HG03066 (cell line): ENCODE results near the gene NCK1.
"Not testable (repeated sequence)": the region's sequence is repeated elsewhere in the genome, so short reads cannot be mapped to it uniquely, and the experiment has no call there.

Experiments used
- ATAC-seq: cut with Tn5 transposase; IDR thresholded peaks from one replicate; pipeline ENCODE4 v1.9.1; 2021; ENCODE audit warnings: low read depth; ENCODE audit not compliant: unreplicated experiment

NCK1 gene

DNA sequence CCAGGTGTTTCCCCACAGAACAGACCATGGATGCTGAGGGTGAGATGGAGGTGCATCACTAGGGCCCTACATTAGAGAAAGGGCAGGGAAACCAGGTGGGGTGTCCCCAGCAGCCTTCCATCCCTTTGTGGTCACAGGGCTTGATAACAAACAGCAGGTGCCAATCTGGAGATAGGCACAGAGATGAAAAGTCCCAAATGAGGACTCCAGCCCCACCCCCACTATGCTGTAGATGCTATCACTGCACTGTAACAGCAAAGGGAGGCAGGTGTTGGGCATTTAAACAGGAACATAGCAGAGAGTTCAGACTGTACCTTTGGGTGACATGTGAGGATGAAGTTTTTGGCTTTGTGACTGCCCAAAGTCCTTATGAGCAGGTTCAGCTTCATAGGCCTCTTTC, 117.2 kb downstream of the NCK1 start:
- no peak for ATAC-seq

DNA sequence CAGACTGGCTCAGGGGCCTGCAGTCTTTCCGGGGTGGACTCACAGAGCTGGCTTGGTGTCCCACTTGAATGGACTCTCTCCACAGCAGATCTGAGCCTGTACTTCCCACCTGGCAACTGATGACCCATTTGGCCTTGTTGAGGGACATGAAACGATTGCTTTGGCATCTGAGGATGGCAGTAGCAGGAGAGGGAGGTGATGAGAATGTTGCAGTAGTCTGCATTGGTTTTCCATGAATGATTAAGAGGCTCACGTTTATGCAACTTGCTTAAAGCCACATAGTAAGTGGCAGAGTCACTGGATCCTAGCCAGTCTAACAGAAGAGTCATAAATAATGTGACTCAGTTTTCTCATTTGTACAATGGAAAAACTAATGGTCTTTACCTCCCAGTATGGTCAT, 117.7 kb downstream of the NCK1 start:
- ATAC-seq = no peak

DNA sequence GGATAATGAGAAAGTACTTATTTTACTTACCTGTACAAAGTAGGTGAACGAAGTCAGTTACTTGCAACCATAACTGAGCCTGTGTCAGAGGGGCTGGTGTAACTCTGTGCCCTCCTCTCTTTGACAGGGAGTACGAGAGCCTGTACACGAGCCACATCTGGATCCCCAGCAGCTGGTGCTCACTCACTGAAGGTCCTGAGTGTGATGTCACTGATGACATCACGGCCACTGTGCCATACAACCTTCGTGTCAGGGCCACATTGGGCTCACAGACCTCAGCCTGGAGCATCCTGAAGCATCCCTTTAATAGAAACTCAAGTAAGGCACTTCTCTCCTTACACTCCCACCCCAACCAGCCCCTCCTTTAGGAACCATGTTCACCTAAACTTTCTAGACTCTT, 120.0 kb downstream of the NCK1 start:
- ATAC-seq = no peak

DNA sequence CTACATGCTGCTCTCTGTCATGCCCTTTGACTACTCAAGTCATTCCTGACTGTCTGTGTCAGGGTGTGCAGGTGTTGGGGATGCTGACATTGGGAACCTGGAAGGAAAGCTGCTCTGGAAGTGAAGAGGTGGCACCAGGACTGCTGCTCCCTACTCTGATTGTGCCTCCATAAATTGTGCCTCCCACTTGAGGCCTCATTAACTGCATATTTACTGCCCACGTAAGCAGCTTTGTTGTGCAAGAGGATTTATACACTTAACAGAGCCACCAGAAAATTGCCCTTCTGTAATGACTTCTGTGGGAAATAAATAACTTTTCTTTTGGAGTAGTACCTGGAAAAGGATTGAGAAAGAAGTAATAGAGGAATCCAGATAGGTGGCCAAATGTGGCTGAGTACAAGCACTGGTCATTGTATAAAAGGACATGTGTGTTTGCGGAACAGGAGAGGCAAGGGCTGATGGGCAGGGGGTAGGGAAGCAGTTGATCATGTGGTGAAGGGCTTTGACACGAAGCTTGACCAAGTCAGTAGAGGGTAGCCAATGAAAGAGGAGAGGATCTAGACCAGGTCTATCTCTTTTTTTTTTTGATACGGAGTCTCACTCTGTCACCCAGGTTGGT, 120.6 kb downstream of the NCK1 start:
- ATAC-seq = no peak

DNA sequence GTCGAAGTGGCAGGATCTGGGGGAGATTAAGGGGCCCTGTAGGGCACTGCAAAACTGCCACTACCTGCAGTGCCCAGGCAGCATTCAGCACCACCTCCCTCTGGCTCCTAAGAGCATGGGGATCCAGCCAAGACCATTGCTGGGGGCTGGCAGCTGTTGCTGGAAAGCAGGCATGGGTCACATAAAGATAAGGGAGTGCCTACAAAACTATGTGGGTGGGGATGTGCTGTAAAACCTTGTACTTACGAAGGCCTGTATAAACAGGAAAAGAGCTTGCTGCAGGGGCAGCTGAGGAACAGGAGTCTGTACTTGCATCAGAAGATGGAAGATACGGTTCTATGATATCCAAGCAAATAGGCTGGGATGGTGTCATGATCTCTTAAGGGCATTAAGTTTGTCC, 122.8 kb downstream of the NCK1 start:
- no peak for ATAC-seq

DNA sequence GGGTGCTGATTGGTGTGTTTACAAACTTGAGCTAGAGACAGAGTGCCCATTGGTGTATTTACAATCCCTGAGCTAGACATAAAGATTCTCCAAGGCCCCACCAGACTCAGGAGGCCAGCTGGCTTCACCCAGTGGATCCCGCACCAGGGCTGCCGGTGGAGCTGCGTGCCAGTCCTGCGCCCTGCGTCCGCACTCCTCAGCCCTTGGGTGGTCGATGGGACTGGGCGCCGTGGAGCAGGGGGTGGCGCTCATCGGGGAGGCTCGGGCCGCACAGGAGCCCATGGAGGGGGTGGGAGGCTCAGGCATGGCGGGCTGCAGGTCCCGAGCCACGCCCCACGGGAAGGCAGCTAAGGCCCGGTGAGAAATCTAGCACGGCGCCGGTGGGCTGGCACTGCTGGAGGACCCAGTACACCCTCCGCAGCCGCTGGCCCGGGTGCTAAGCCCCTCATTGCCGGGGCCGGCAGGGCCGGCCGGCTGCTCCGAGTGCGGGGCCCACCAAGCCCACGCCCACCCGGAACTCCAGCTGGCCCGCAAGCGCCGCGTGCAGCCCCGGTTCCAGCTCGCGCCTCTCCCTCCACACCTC, 125.5 kb downstream of the NCK1 start:
- ATAC-seq = not testable (repeated sequence)

DNA sequence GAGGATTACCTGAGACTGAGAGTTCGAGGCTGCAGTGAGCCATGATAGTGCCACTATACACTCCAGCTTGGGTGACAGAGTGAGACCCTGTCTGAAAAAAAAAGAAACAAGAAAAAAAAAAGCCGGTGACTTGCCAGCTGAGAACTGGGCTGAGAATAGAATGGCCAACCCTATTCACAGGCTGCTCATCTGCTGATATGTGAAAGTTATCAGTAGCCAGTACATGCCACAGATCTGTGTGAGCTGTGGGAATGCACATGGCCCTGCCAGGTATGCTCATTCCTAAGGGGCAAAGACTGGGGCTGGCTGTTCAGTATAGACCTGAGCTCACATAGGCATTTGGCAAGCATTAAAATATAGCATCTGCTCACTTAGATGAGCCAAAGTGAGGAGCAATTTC, 126.6 kb downstream of the NCK1 start:
- no peak for ATAC-seq

DNA sequence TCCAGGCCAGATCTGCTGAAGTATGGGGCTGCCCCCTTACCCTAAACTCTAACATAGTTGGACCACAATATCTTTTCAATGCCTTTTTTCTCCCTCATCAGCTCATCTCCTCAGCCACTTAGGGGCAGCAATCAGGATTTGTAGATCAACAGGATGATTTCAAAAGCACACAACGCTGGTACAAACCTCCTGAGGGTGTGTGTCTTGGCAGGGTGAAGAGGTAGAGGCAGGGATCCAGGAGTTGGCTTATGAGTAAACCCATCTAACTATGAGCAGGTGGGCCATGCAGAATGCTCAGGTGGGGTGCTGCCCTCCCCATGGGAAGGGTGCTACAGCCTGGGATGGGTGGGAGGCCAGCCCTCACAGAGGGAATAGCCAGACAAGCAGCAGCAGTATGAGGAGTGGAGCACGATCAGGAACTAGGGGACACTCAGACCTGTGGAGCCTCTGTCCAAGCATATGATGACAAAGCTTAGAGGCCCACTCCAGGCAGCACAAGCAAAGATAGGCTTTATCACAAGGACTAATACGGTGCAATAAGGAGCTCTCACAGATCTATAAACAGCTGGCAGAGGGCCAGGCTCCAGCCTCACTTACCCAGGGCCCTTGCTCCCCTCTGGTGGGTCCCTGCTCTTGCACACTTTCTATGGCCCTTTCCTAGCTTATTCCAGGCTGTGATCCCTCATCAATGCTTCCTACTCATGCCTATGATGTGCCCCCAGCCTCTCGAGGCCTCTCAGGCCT, 127.9 kb downstream of the NCK1 start:
- ATAC-seq = no peak

DNA sequence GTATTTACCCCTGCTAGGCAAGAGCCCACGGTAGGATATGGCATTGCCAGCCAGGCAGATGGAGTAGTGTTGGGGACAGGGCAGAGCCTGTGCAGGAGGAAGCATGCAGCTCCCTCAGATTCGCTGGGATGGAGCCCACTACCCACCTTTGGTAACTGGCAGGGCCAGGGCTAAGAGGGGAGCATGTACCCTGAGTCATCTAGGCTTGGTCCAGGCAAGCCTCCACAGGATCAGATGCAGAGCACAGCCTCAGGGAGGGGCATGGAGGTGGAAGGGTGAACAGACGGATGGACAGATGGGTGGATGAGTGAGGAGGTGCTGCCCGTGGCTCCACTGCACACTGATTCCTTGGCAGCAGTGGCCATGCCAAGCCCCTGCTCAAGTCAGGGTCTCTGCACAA, 128.8 kb downstream of the NCK1 start:
- no peak for ATAC-seq

DNA sequence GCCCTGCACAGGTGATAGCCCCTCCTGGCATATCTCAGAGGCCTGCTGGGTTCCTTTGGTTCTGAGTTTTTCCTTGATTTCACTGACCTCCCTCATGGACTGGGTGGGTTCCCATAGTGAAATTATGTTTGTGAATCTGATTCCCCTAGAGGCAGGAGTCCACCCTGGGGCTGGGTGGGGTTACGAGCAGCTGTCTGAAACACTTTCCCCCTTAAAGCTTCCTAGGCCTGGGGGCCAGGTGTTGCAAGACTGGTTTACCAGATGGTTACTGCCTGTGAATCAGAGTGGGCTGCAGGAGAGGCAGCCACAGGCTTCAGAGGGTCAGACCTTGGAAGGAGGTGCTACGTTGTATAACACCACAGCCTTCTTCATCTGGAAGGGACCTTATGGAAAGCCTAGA, 130.1 kb downstream of the NCK1 start:
- no peak for ATAC-seq

DNA sequence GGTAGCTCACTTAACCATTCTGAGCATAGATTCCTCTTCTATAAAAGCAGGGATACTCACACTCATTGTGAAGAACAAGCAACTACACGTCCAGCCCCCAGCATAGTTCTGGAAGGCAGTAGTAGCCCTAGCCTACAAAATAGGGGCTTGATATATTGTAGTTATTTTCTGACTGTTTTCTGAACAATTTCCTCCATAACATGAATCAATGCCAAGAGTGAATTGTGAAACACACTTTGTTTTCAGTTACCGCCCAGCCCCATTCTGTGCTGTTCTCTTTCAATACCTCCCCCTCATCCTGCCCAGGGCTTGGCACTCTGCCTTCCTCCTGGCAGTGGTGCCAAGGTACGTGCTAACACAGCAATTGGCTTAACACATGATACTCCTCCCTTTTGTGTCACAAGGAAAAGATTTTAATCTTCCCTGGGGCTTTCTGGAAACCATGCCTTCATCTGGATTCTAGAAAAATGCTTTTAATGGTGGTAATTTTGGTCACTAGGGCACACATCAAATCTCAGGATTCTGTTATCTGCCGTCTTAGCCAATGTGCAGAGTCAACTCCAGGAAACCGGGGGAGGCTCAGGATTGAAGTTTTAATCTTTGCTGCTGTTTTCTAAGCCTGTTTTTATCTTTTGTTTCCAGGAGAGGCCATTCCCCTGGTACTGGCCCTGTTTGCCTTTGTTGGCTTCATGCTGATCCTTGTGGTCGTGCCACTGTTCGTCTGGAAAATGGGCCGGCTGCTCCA, 132.9 kb downstream of the NCK1 start:
- ATAC-seq = no peak

DNA sequence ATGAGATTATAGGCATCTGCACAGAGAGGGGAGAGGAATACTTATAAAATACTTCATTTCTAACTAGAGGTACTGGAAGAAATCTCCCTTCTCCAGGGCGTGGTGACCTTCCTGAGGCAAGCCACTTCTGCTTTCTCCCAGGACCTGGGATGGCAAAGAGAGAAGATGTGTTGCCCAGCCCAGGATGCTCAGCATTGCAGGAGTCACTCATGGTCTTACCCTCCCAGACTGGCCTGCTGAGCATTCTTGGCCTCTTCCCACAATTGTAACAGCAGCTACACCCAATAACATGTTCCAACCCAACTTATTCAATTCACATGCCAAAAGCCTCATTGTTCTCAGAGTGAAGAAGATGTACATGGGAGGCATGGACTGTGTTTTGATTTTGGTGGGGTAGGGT, 133.6 kb downstream of the NCK1 start:
- no peak for ATAC-seq
